Effector CD4-positive, alpha-beta T cell (primary cell): ENCODE results near the gene SPATS1.
"Not testable (repeated sequence)": the region's sequence is repeated elsewhere in the genome, so short reads cannot be mapped to it uniquely, and the experiment has no call there.

ENCODE experiments used
- DNase-seq: peaks from one replicate; pipeline ENCODE4 v3.0.0-alpha.2; 2020

The SPATS1 gene

DNA sequence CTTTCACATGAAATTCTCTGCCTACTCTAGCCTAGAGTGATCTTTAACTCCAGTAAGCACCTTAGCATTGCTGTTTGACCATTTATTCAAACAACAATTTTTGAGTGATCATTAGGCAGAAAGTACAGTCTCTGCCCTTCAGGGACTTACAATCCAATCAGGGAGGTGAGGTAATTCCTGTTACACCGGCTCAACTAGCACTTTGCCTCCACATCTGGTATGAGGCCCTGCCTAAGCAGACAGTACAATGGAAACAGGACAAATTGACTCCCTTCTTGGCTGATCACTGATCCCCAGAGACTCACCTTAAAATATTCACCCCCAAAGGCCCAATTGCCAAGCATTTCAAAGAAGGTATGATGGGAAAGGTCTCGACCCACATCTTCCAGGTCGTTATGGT, 30.7 kb upstream of the SPATS1 start:
- DNase-seq: no peak

DNA sequence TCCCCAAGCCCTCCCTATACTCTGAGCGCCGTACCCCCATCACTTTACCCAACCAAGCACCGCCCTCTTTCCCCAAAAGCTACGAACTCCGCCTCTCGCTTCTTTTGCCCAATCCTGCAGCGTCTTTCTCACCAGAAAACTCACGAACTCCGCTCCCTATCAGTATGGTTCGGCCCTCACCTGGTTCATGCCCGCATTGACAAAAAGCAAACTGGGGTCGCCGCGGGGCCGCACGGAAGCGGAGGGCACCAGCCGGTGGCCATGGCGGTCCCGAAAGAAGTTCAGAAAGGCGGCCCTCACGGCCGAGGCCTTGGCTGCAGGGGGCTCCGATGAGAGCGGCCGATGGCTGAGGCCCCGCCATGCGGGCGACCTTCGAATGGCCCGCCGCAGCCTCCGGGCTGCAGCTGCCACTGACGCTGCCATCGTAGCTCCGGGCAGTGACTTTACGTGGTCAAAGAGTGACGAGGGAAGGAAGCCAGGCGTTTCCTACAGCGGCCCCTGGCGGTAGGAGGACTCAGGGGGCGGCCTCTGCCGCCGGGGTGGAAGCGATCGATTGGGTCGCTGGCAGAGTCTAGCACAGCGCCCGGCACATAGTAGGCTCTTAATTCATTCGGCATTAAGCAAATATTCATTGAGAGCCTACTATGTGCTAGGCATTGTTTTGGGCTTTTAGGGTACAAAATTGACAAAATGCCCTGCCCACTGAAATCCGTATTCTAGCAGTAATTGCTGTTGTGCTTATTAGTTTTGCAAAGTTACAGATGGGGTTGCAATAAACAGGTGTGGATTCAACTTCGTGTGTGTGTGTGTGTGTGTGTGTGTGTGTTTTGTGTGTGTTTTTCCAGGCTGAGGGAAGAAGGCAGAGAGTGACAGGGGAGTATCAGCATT, 29.3 kb upstream of the SPATS1 start, which contains the start of gene AARS2:
TSS of gene AARS2 (minus strand) at position 447 of the 888 bp plus-strand sequence. CDS start at position 423, 24 bp downstream.
- peak; percentile 88 for DNase-seq

GRCh38 chr6:44314657-44315056, 27.8 kb upstream of the SPATS1 start:
- DNase-seq: not testable (repeated sequence)

DNA sequence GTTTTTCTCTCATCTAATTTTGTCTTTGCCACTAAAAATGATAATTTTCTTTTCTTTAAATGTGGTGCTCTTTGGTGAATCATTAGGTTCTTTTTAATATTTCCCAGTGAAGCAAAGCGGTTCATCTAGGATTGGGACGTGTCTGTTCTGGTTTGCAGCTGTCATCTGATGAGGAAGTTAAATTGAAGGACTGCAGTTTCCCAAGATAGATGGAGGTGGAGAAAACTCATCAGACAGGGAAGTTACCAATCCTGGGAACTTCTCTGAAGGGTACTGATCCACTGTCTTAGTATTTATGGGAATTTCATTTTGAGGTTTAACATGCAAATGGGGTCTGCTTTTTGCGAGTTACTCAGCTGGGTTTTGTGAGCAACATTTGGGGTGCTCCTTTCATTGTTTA, 26.9 kb upstream of the SPATS1 start:
- DNase-seq: no peak

DNA sequence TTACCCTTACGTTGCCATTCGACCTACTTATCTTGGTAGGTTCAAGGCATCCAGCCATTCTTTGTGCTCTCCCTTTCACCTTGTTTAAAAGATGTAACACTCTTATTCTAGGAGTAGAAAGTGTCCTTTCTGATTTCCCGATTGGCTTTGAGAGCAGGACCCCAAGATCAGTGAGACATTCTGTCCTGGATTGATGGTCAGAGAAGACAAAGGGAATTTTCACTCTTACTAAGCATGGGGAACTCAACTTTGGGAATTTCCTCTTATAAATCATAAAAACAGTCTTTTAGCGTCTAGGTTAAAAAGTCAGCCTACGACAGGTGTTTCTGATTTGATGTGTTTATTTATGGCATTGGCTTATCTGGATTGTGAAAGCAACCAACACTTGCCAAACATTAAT, 26.5 kb upstream of the SPATS1 start:
- DNase-seq: no peak

GRCh38 chr6:44316481-44316880, 26.0 kb upstream of the SPATS1 start:
- no peak for DNase-seq

DNA sequence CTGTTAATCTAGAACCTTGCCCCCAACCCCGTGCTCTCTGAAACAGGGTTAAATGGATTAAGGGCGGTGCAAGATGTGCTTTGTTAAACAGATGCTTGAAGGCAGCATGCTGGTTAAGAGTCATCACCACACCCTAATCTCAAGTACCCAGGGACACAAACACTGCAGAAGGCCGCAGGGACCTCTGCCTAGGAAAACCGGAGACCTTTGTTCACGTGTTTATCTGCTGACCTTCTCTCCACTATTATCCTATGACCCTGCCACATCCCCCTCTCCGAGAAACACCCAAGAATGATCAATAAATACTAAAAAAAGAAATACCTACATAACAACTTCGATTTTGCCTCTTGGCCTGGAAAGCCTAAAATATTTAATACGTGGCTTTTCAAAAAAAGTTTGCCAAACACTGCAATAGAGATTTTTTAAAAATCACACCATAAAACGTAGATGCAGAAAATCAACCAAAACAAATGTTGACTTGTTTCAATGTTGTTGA, 25.3 kb upstream of the SPATS1 start:
- DNase-seq: not testable (repeated sequence)

DNA sequence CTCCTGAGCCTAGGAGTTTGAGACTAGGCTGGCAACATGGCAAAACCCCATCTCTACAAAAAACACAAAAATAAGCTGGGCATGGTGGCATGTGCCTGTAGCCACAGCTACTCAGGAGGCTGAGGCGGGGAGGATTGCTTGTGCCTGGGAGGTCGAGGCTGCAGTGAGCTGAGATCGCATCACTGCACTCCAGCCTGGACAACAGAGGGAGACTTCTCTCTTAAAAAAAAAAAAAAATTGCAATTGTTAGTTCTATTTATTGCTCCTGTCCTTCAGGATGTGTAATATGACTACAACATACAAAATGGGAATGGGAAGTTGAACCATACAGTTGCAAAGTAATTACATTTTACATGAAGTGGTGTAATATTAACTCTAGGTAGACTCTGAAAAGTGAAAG, 21.2 kb upstream of the SPATS1 start:
- no peak for DNase-seq

DNA sequence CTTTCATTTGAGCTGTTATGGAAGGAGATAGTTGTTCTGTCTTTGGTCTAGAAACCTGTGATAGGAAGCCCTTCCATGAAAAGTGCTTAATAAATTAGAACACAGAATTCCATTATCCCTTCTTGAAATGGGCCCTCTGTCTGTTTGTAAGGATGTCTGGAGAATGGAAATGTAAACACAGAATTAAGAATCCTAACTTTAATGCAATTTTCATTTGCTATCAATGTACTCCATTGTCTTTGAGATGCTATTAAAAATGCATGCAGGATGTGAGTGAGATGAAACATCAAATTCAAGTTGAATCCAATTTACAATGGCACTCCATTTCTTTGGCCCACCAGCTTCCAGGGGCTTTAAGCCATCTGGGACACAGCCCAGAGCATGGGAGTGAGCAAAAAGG, 15.4 kb upstream of the SPATS1 start:
- no peak for DNase-seq

DNA sequence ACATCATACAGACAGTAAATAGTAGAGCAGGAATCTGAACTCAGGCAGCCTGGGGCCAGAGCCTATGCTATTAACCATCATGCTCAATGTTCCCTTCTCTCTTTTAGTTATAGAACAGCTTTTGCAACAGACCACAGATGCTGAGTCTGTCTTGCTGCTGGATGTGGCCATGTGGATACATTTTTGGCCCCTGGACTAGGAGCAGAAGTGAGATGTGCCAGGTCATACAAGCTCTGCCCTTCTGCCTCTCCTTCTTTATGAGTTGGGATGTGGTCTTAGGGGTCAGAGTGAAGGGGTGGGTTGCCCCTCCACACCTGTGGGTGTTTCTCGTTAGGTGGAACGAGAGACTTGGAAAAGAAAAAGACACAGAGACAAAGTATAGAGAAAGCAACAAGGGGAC, 14.7 kb upstream of the SPATS1 start:
- DNase-seq: no peak

GRCh38 chr6:44328203-44328602, 14.2 kb upstream of the SPATS1 start:
- DNase-seq: not testable (repeated sequence)

DNA sequence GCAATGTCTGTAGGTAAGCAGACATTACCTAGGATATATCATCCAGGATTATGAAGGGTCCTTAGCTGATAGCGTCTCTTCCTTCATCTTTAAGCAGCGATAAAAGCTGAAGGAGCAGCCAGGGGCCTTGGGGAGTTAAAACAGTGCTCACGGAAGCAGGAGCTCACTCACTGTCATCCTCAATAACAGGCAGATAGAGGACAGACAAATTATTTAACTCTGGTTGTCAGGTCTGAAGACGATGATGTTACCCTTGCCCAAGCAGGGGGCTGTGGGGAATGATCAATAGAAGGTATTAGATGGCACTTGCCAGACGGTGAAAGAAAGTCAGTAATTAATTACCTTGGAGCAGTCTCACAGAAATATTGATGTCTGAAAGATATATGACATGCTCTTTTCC, 12.6 kb upstream of the SPATS1 start:
- DNase-seq: no peak

DNA sequence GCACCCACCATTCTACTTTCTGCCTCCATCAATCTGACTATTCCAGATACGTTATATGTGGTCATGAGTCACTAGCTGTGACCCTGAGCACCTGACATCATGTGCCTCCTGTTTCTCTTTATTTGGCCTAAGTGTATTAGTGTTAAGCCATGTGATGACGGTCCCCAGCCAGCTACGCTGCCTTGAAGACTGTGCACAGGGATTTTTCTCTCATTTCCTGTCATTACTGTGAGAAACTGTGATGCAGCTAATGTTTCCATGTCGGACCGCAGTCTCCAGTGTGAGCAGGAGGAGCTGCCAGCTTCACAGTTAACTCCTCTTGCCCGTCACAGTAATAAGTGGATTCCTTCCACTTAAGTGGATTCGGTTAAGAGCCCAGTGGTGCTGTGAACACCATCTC, 9.9 kb upstream of the SPATS1 start:
- DNase-seq: no peak

DNA sequence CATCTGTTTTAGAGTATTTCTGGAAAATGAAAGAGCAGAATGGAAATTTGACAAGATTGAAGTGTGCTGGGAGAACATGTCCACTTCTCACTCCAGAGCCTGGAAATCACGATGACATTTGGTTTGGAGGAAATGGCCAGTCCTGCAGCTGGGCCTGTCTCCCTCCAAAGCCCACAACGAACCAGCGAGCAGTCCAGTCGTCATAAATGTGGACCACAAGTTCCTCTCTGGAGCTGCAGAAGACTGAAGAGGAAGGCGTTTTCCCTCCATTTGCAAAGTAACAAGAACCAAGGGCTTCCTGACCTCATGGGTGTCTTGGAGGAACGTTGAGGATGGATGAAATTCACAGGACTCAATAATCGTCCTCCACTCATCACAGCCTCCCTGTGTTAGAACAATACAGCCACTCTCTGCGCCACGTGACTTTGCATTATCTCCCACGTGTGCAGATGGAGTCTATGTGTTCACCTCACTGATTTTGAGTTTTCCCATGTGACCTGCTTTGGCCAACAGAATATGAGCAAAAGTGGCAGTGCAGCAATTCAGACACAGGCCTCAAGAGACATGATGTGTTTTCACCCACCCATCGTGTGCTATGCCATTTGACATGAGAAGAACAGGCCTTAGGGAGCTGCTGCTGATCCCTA, 9.1 kb upstream of the SPATS1 start:
- DNase-seq: no peak

DNA sequence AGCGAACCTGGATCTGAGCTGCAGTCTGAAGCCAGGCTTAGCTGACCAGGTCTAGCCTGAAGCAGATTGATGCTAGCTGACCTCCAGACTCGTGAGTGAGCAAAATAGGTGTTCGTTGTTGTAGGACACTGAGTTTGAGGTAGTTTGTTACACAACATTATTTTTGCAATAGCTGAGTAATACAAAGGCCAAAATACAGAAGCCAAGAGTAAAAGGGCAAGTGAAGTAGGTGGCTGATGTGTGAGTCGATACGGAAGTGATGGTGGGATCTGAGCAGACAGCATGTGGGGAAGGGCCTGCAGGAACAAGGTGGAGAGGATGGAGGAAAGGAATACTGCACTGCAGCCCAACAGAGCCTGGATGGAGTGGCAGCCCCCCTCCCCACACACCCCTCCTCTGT, 8.5 kb upstream of the SPATS1 start:
- DNase-seq: no peak

DNA sequence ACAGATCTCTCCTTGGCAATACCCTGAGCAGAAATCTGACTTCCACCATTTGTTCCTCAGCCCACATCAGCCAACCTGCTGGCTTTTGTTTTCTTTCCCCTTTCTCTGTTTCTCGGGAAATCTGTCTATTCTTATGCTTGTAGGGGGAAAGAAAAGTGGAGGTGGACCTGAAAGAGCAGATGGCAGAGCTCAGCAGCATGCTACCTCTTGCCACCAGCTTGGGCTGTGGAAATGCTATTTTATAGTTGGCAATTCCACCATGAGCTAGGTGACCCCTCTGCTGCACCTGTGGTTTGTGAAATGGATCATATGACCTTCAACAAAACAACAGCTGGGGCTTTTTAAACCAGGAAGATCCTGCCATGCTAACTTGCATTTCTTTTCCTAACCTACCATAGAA, 6.8 kb upstream of the SPATS1 start:
- DNase-seq: no peak

DNA sequence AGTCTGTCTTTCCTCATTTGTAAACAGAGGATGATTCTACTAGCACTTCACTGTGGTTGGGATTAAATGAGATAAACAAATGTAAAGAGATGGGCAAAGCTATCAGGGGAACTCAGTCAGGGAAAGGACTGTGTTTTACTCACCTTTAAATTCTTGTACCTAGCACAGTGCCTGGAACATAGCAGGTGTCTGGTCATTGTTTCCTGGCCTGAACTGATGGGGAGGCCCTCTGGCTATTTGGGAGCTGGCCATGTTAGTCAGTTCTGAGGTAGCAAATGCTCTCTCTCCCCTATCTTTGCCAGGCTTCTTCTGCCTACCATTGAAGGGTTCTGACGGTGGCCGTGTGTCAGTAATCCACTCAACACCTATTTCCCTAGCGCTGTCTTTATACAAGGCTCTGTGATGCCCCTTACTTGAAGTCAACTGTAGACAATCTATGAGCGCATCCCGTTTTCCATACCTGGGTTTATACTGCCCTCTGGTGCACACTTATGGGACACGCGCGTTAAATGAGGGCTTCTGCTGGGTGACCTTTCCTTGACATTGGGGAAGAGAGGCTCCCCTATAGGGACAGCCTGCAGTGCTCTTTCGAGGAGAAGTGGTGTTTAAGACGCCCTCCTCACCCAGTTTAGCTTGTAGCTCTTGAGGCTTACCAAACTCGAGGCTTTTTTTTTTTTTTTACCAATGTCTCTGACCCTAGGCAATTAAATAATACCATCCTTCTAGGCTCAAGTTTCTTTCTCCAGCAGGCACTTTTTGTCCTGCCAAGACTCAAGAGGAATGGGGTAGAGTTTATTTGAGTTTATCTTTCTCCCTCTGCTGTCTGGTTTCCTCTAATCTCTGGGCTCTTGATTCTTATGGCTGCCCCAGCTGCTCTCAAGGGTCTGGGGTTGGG, 4.0 kb upstream of the SPATS1 start:
- DNase-seq: peak; percentile 39

DNA sequence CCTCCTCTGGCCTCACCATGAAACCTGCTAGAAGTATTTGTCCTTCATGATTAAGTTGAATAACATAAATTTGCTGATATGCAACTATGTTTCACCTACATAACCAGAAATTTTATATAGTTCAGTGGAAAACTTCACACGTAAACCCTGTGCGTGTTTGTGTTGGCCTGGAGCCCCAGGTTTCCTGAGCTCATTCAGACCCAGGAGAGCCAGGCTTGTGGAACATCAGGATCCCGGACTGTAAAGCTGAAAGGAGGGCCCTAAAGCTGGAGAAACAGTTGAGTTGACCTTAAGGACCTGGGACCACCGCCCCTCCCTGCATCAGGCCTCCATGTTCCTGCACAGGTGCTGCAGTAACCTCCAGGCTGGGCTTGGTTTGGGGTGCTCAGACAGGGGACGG, 3.1 kb upstream of the SPATS1 start:
- no peak for DNase-seq

DNA sequence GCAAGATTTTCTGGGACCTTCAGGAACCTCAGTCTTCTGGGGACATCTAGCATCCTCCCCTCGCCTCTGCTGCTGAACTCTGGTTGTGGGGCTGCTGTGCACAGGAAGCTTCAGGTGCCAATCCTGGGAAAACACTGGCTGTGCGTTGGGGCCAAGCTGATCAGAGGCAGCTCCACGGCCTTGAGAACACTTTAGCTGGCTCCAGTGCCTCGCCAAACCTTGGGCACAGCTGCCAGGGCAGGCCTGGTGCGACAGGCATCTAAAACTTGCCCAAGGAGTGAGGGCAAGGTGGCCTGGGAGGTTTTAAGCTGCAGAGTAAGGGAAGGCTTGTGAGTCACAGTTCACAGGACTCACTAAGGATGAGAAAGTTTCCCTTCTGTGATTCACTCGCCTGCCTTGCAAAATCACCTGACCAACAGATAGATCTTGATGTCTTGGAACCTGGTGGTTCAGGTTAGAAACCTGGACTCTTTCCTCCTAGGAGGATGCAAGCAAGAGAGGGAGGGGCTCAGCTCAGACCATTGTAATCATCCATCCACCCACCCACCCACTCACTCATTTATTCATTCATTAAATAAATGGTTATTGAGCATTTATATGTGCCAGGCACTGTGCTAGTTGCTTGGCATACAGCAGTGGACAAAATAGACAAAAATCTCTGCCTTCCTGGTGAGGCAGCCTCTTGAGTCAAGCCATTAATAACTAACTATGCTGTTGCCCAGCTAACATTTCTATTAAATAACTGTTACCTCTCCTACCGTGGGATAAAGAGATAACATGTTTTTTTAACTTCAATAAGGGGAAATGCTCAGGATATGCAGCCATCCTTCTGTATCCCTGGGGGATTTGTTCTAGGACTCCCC, 2.5 kb upstream of the SPATS1 start:
- no peak for DNase-seq

- DNase-seq: no peak
Measured at GRCh38 chr6:44341095-44341890, 1.2 kb upstream of the SPATS1 start.

- DNase-seq: no peak
Measured at GRCh38 chr6:44342052-44342451, 398 bp upstream of the SPATS1 start.
